GM10266 (cell line): ENCODE results near the gene HACD2.
"Not testable (repeated sequence)": the region's sequence is repeated elsewhere in the genome, so short reads cannot be mapped to it uniquely, and the experiment has no call there.

Experiments used
- DNase-seq: peaks from one replicate; pipeline ENCODE4 v3.0.0; 2012; ENCODE audit errors: extremely low spot score
- CTCF ChIP-seq: IDR thresholded peaks from 2 replicates; pipeline ENCODE4 v1.5.1; 2012; ENCODE audit warnings: mild to moderate bottlenecking, low read depth; ENCODE audit not compliant: control insufficient read depth, insufficient read depth; ENCODE audit errors: missing control alignments

HACD2 gene

GRCh38 chr3:123610331-123610730, 25.5 kb upstream of the HACD2 start:
- DNase-seq = peak; percentile 41
- no peak for TF ChIP-seq CTCF

- DNase-seq = no peak
- no peak for TF ChIP-seq CTCF
These were observed 24.2 kb upstream of the HACD2 start for GRCh38 chr3:123609063-123609462.

- DNase-seq = no peak
These were observed 23.5 kb upstream of the HACD2 start for GRCh38 chr3:123608263-123608937.

GRCh38 chr3:123606527-123606926, 21.7 kb upstream of the HACD2 start:
- no peak for TF ChIP-seq CTCF
- DNase-seq = no peak

More at GRCh38 chr3:123608263-123608937, 23.5 kb upstream of the HACD2 start:
- TF ChIP-seq CTCF = no peak

- DNase-seq = peak; percentile 28
- TF ChIP-seq CTCF = no peak
These were observed 21.0 kb upstream of the HACD2 start for GRCh38 chr3:123605789-123606234.

- not testable (repeated sequence) for DNase-seq
These were observed 18.3 kb upstream of the HACD2 start for GRCh38 chr3:123603153-123603552.

- no peak for DNase-seq
These were observed 17.5 kb upstream of the HACD2 start for GRCh38 chr3:123602325-123602724.

GRCh38 chr3:123600863-123601262, 16.0 kb upstream of the HACD2 start:
- DNase-seq = not testable (repeated sequence)

More at GRCh38 chr3:123602325-123602724, 17.5 kb upstream of the HACD2 start:
- TF ChIP-seq CTCF = no peak

GRCh38 chr3:123597561-123597960, 12.7 kb upstream of the HACD2 start:
- no peak for TF ChIP-seq CTCF

More at GRCh38 chr3:123597561-123597960, 12.7 kb upstream of the HACD2 start:
- no peak for DNase-seq
